GM18507 (cell line): ENCODE results near the gene PLEKHB2.
A peak's percentile ranks its signal among the peaks of the same experiment; 100 is the strongest.
"Not testable (repeated sequence)": the region's sequence is repeated elsewhere in the genome, so short reads cannot be mapped to it uniquely, and the experiment has no call there.

Experiments used
- DNase-seq: peaks from one replicate; pipeline ENCODE4 v3.0.0; 2011; ENCODE audit warnings: low read depth; ENCODE audit not compliant: insufficient read length; ENCODE audit errors: extremely low spot score
- FAIRE-seq: peaks from 2 replicates; lab custom pipeline; 2011; peaks lifted over from hg19 to GRCh38; lab: Jason Lieb, UNC

The PLEKHB2 gene, protein sequence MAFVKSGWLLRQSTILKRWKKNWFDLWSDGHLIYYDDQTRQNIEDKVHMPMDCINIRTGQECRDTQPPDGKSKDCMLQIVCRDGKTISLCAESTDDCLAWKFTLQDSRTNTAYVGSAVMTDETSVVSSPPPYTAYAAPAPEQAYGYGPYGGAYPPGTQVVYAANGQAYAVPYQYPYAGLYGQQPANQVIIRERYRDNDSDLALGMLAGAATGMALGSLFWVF

GRCh38 chr2:131105156-131105949 lies at the start of gene PLEKHB2:
TSS of gene PLEKHB2 (plus strand) at chr2:131105336. CDS start at chr2:131120942, 15,606 bp downstream.
- FAIRE-seq (peak; percentile 82), DNase-seq (peak; percentile 91)

DNA sequence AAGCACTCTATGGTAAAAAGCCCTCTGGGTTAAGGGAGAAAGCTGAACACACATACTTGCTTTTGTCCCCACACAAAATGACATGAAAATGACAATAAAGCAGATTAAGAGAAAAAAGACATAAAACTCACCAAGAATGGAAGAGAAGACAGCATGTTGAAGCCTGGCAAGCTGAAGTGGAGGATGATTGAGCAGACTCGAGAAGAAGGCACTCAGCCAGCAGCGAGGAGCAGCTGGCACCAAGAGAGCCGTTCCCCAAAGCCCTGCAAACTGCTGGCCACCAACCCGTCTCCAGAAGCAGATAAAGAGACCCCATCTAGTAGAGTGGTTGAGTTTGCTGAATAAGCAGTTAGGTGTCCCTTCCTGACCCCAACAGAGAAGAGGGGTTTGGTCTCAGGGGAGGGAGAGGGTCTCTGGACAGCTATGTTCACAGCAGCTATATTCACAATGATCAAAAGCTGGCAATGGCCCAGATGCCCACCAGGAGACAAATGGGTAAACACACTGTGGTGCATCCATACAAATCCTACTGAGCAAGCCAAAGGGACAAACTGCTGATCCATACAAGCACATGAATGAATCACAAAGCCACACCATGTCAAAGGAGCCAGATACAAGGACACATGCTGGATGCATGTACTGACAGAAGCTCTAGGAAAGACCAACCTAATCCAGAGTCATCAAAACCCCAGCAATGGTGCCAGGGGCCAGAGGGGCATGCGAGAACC lies 48.8 kb upstream of the PLEKHB2 start:
- FAIRE-seq = no peak

GRCh38 chr2:131056932-131057287 lies 48.2 kb upstream of the PLEKHB2 start:
- DNase-seq (no peak), FAIRE-seq (no peak)

More for the DNA sequence above, 48.8 kb upstream of the PLEKHB2 start:
- no peak for DNase-seq

DNA sequence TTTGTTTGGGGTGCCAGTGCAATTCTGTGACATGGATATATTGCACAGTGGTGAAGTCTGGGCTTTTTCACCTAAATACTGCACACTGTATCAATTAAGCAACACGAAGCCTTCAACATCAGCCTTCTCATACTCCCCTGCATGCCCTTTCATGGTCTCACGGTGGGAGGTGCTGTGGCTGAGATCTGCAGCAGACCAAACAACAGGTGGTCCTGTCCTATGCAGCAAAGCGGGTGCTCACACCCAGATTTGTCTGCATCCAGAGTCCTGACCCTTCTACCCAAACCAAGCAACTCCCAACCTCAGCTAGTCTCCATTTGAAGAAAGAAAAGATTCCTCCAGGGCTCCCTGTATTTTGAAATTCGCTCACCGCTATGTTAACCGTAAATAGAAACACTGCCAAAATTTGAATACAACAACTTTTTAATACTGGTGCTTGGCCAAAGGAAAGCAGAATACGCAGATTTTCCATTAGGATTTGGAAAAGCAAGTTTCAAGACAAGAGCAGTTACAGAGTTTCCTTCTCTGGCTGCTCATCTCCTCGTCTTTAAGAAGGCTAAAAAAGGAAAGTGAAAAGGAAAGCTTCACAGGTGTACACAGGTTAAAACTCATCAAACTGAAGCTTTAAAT lies 46.8 kb upstream of the PLEKHB2 start:
- FAIRE-seq (no peak), DNase-seq (no peak)

DNA sequence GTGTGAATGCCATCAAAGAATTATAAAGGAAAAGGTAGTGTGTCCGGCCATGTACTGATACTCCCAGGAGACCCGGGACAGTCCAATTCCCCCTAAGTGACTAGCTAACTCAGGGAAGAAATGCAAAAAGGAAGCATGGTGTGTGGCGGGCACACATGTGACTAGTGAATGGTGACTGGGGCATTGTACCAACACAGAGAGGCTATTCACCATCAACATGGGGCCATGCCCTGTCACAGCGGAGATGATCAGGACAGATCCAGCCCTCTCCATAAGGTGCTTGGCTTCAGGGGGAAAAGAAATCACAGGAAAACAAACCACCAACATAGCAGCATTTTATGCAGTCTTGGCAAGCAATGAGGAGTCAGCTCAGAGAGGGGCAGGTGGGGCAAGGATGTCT lies 46.2 kb upstream of the PLEKHB2 start:
- DNase-seq = no peak
- FAIRE-seq = no peak

- DNase-seq (no peak), FAIRE-seq (no peak)
These were observed 41.4 kb upstream of the PLEKHB2 start for GRCh38 chr2:131063501-131064283.

- DNase-seq = no peak
- no peak for FAIRE-seq
These were observed 40.3 kb upstream of the PLEKHB2 start for GRCh38 chr2:131064589-131065512.

DNA sequence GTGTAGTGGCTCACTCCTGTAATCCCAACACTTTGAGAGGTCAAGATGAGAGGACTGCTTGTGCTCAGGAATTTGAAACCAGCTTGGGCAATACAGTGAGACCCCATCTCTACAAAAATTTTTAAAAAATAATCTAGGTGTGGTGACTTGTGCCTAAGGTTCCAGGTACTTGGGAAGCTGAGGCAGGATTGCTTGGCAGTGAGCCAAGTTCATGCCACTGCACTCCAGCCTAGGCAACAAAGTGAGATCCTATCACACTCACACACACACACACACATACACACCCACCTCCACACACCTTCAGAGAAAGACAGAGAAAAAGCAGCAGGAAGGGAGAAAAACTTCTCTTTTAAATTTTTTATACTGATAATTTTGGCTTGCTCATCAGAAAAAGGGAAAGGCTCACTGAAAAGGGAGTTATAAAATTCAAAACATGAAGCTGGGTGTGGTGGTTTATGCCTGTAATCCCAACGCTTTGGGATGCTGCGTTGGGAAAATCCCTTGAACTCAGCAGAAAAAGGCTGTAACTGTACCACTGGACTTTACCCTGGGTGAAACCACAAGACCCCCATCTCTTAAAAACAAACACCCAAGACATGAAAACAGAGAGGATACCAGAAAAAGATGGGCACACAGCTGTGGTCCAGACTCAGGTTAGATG lies 37.5 kb upstream of the PLEKHB2 start:
- DNase-seq (no peak), FAIRE-seq (no peak)

DNA sequence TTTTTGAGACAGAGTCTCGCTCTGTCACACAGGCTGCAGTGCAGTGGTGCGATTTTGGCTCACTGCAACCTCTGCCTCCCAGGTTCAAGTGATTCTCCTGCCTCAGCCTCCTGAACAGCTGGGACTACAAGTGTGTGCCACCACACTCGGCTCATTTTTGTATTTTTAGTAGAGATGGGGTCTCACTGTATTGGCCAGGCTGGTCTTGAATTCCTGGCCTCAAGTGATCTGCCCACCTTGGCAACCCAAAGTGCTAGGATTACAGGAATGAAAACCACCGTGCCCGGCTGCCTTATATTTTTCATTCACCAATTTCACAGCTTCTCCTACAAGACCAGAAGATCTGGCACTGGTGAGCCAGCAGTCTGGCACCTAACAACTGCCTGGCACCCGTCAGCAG lies 37.0 kb upstream of the PLEKHB2 start:
- FAIRE-seq, DNase-seq: not testable (repeated sequence)

DNA sequence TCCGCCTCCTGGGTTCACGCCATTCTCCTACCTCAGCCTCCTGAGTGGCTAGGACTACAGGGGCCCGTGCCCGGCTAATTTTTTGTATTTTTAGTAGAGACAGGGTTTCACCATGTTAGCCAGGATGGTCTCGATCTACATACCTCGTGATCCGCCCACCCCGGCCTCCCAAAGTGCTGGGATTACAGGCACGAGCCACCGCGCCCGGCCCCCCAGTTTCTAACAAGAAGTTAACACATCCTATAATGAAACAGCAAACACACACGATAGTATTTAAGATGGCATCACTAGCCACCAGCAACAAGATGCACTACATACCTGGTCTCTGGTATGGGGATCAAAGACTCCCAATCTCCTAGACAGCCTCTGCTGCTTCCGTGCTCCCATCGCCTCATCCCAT lies 29.6 kb upstream of the PLEKHB2 start:
- DNase-seq = not testable (repeated sequence)

GRCh38 chr2:131076707-131077106 lies 28.4 kb upstream of the PLEKHB2 start:
- DNase-seq = no peak
- no peak for FAIRE-seq

More for the DNA sequence above, 29.6 kb upstream of the PLEKHB2 start:
- FAIRE-seq = not testable (repeated sequence)

GRCh38 chr2:131077182-131077846 lies 27.8 kb upstream of the PLEKHB2 start:
- FAIRE-seq (no peak), DNase-seq (no peak)

DNA sequence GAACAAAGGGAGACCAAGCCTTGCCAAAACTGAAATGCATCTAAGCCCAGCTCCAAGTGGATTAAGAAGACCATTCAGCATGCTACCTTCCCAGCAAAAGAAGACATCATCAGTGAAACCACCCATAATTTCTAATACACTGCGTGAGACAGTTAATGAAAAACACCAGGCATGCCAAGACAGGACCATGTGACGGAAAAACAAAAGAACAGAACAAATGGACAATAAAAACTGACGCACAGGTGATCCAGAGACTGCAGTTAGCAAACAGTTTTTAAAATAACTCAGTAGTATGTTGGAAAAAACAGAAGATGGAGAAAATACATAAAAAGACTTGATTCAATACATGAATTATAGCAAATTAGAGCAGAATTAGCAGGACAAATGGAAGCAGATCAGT lies 27.2 kb upstream of the PLEKHB2 start:
- DNase-seq = no peak
- FAIRE-seq = no peak

DNA sequence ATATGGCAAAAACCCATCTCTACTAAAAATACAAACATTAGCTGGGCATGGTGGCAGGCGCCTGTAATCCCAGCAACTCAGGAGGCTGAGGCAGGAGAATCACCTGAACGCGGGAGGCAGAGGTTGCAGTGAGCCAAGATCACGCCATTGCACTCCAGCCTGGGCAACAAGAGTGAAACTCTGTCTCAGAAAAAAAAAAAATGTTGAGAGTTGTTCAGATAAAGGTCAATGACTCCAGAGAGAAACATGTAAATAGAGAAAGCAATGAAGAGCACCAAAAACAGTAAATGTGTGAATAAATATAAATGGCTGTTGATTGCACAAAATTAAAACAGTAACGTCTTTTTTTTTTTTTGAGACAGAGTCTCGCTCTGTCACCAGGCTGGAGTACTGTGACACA lies 25.2 kb upstream of the PLEKHB2 start:
- DNase-seq, FAIRE-seq: not testable (repeated sequence)

DNA sequence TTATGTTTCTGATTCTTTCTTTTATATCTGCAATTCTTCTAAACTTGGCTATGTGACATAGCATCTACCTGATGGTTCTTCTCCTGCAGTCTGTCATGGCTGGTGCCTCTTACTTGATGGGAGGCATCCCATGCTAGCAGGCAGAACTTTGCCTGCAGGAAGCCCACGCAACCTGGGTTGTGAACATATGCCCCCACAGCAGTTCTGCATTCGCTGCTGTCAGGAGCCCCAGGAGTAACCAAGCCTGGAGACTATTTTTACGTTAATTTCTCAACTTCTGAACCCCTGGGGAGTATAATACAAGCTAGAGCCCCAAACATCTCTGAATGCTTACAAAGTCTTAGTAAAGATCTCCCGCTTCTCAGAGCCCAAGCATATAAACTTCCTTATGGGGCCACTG lies 23.9 kb upstream of the PLEKHB2 start:
- no peak for DNase-seq
- no peak for FAIRE-seq

GRCh38 chr2:131085646-131086045 lies 19.5 kb upstream of the PLEKHB2 start:
- no peak for FAIRE-seq

GRCh38 chr2:131092458-131093005 lies 12.6 kb upstream of the PLEKHB2 start:
- DNase-seq = no peak
- FAIRE-seq = peak; percentile 46

More at GRCh38 chr2:131085646-131086045, 19.5 kb upstream of the PLEKHB2 start:
- no peak for DNase-seq
